Measurements from ENCODE around the gene USP54. TPM values are rescaled to one million over a fixed set of nuclear protein-coding genes. Genes with fewer than 3 reads are reported as not detected.
A peak's percentile ranks its signal among the peaks of the same experiment; 100 is the strongest.

Gene USP54
- total and polyA plus RNA-seq, 8 donors = 12.1 to 49.9 (median 25.5) TPM

GRCh38 chr10:73589563-73590126 is 1.5 kb downstream of the USP54 start:
- no peak for TF ChIP-seq CTCF (IDR thresholded peaks at IDR 0.05)
- intact Hi-C loops (cut with DNase I) = no loop called here
- Histone ChIP-seq H3K27ac (peak overlapping the region in 1 of 4 donors; percentile 15), H3K27me3 (no peaks in the 10 kb centered on the region), H3K4me3 (no peak overlapping the region), H3K4me1 (peaks cover 17 to 60% (median 57%) of the 10 kb centered on the region in 3 donors), H3K36me3 (no peaks in the 10 kb centered on the region), H3K9me3 (no peaks in the 10 kb centered on the region)
- no peak for FAIRE-seq
- ATAC-seq = no peak
- WGBS, 2 donors = 77 to 80% methylated on average over 3 of the region's 3 CpGs
- no peak for DNase-seq

- Histone ChIP-seq H3K4me1 (peaks cover 17 to 60% (median 57%) of the 10 kb centered on the region in 3 donors), H3K27ac (peak overlapping the region in 2 of 4 donors; percentile 15 to 25), H3K27me3 (no peaks in the 10 kb centered on the region), H3K9me3 (no peaks in the 10 kb centered on the region), H3K36me3 (no peaks in the 10 kb centered on the region), H3K4me3 (no peak overlapping the region)
- intact Hi-C loops (cut with DNase I) = no loop called here
- no peak for FAIRE-seq
- DNase-seq = no peak
- no peak for TF ChIP-seq CTCF (IDR thresholded peaks at IDR 0.05)
- WGBS, 2 donors = 54 to 57% methylated on average over 1 of the region's 1 CpG
- ATAC-seq = no peak
These were observed 2.5 kb downstream of the USP54 start for GRCh38 chr10:73588656-73589055.

GRCh38 chr10:73586583-73586984 is 4.6 kb downstream of the USP54 start:
- DNase-seq (peak in 3 of 6 donors; percentile 38 to 51 (median 49)), ATAC-seq (peak; percentile 88 to 95 (median 90)), FAIRE-seq (peak; percentile 98)
- Histone ChIP-seq H3K9me3 (no peaks in the 10 kb centered on the region), H3K4me1 (peaks cover 11 to 51% (median 49%) of the 10 kb centered on the region in 3 donors), H3K27me3 (no peaks in the 10 kb centered on the region), H3K4me3 (no peak overlapping the region), H3K36me3 (no peaks in the 10 kb centered on the region), H3K27ac (peak overlapping the region; percentile 11 to 74 (median 54))
- intact Hi-C loops (cut with DNase I) = no loop called here
- TF ChIP-seq CTCF (IDR thresholded peaks at IDR 0.05) = no peak
- 0 to 4% methylated on average over 1 of the region's 1 CpG for WGBS, 2 donors

- WGBS, 2 donors = 97 to 98% methylated on average over 3 of the region's 3 CpGs
- intact Hi-C loops (cut with DNase I) = no loop called here
- H3K9me3 ChIP-seq = no peaks in the 10 kb centered on the region
- H3K4me3 ChIP-seq = no peak overlapping the region
- H3K27me3 ChIP-seq = no peaks in the 10 kb centered on the region
- peaks cover 4 to 43% (median 40%) of the 10 kb centered on the region in 3 donors for H3K4me1 ChIP-seq
- no peak for TF ChIP-seq CTCF (IDR thresholded peaks at IDR 0.05)
- no peaks in the 10 kb centered on the region for H3K36me3 ChIP-seq
- FAIRE-seq = no peak
- H3K27ac ChIP-seq = no peak overlapping the region
- no peak for ATAC-seq
- DNase-seq = no peak
These were observed 5.8 kb downstream of the USP54 start for GRCh38 chr10:73585327-73585726.

GRCh38 chr10:73584737-73585136 is 6.4 kb downstream of the USP54 start:
- Histone ChIP-seq H3K36me3 (no peaks in the 10 kb centered on the region), H3K4me1 (peaks cover 4 to 40% (median 35%) of the 10 kb centered on the region in 3 donors), H3K27ac (no peak overlapping the region), H3K9me3 (no peaks in the 10 kb centered on the region), H3K27me3 (no peaks in the 10 kb centered on the region), H3K4me3 (no peak overlapping the region)
- no peak for DNase-seq
- intact Hi-C loops (cut with DNase I) = no loop called here
- no peak for TF ChIP-seq CTCF (IDR thresholded peaks at IDR 0.05)
- no peak for ATAC-seq
- WGBS, 2 donors = 90 to 94% methylated on average over 2 of the region's 2 CpGs
- FAIRE-seq = no peak

Data from pancreas (tissue), 10 donors.